Activated T-cell treated with anti-CD3 and anti-CD28 coated beads, Interleukin-2, amount 50 U/mL, for 48 hours (primary cell): ENCODE data around the gene MCOLN1.
A peak's percentile ranks its signal among the peaks of the same experiment; 100 is the strongest.
"Not testable (repeated sequence)": the region's sequence is repeated elsewhere in the genome, so short reads cannot be mapped to it uniquely, and the experiment has no call there.

Source experiments
- DNase-seq, 2 experiments: peaks; one replicate each; pipeline ENCODE4 v3.0.0-alpha.2; 2020

Gene MCOLN1

DNA sequence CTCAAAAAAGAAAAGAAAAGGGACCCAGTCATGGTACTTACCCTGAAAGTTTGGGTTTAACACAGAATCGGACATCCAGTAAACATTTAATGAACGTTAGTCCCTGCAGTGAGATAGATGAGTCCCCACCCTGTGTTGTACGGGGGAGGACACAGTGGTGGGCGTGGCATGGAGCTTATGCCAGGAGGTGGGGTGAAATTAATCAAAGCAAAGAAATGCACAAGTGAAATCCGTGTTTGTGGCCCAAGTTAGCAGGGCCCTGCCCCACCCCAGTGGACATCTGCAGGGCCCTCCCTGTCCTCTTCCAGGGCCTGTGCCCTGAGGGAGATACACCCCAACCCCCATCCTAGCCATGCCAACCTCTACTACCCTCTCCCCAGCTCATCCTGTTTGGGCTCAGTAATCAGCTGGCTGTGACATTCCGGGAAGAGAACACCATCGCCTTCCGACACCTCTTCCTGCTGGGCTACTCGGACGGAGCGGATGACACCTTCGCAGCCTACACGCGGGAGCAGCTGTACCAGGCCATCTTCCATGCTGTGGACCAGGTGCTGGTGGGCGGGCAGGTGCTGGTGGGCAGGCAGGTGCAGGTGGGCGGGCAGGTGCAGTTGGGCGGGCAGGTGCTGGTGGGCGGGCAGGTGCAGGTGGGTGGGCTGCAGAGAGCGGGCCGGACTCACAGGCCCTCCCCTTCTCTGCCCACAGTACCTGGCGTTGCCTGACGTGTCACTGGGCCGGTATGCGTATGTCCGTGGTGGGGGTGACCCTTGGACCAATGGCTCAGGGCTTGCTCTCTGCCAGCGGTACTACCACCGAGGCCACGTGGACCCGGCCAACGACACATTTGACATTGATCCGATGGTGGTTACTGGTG, 3.9 kb downstream of the MCOLN1 start:
- DNase-seq: no peak

GRCh38 chr19:7527516-7528191, 5.2 kb downstream of the MCOLN1 start:
- DNase-seq: no peak

DNA sequence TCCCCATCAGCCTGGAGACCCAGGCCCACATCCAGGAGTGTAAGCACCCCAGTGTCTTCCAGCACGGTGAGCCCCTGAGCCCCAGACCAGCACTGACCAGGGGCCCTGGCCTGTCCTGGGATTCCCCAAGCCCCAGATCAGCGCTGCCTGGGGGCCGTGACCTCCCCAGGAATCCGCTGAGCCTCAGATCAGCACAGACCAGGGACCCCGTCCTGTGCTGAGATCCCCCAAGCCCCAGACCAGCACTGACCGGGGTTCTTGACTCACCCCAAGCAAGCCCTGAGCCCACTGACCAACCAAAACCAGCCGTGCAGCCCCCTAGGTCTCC, 5.7 kb downstream of the MCOLN1 start:
- no peak for DNase-seq

DNA sequence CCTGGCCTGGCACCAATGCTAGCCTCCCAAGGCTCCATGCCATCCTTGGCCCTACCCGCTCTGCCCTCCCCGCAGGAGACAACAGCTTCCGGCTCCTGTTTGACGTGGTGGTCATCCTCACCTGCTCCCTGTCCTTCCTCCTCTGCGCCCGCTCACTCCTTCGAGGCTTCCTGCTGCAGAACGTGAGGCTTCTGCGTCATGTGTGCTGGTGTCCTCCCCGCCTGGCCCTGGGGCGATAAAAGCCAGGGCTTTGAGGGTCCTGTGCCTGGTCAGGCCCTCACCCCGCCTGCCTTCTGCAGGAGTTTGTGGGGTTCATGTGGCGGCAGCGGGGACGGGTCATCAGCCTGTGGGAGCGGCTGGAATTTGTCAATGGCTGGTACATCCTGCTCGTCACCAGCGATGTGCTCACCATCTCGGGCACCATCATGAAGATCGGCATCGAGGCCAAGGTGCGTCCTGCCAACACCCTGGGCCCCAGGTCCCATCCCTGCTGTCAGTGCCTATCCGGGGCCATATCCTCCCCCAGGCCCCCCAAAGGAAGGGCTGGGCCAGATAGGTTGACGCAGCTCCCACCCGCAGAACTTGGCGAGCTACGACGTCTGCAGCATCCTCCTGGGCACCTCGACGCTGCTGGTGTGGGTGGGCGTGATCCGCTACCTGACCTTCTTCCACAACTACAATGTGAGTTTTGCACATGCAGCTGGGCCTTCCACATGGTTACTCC, 6.3 kb downstream of the MCOLN1 start:
- no peak for DNase-seq

- no peak for DNase-seq
Observed at GRCh38 chr19:7529246-7529600, 6.8 kb downstream of the MCOLN1 start.

DNA sequence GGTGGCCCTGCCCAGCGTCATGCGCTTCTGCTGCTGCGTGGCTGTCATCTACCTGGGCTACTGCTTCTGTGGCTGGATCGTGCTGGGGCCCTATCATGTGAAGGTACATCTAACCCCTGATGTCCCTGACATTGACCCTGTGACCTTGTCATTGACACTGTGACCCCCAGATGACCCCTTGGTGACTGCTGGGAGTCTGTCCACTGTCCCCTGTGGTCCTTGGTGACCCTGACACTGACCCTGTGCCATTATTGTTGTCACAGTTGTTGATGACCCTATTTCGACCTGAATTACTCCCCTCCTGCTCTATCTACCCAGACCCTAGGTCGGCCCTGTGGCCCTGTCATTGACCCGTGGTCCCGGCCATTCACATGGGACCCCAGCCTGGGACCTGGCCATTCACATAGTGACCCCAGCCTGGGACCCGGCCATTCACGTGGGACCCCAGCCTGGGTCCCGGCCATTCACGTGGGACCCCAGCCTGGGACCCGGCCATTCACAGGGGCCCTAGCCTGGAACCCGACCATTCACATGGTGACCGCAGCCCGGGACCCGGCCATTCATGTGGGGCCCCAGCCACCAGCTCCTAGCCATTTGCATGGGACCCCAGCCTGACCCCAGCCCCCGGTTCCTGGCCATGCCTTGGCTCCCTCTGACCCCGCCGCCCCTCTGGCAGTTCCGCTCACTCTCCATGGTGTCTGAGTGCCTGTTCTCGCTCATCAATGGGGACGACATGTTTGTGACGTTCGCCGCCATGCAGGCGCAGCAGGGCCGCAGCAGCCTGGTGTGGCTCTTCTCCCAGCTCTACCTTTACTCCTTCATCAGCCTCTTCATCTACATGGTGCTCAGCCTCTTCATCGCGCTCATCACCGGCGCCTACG, 7.4 kb downstream of the MCOLN1 start:
- no peak for DNase-seq

GRCh38 chr19:7533281-7533885, 11.0 kb downstream of the MCOLN1 start:
- DNase-seq: peak in 1 of 2 experiments; percentile 26

GRCh38 chr19:7533925-7534480, 11.6 kb downstream of the MCOLN1 start:
- DNase-seq: peak; percentile 85 to 87

DNA sequence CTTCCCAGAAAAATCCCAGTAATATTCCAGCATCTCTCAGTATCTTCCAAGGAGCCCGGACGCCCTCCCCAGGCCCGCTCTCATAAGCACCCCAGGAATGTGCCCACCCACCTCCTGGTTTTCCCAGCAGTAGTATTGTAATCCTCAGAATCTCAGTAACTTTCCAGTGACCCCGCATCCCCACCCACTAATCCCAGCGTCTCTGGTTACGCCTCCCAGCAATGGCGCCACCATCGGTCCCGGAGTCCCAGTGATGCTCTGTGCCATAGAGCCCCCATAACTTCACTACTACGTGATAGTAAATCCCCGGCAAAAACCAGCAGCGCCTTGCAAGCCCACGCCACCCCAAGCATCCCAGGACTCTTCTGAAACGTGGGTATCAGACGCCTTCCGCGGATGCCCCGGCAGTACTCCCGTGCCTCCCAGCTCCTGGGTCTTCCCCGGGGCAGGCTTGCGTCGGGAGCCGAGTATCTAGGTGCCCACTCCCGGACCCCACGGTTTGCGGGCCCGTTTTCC, 12.2 kb downstream of the MCOLN1 start:
- DNase-seq: no peak

- peak; percentile 94 to 97 for DNase-seq
Observed at GRCh38 chr19:7535047-7535997, 12.9 kb downstream of the MCOLN1 start, which contains the start of gene PNPLA6. PNPLA6 (plus strand) TSS chr19:7535717; CDS start chr19:7535789, 72 bp downstream.

GRCh38 chr19:7535998-7536695, 13.7 kb downstream of the MCOLN1 start:
- no peak for DNase-seq

DNA sequence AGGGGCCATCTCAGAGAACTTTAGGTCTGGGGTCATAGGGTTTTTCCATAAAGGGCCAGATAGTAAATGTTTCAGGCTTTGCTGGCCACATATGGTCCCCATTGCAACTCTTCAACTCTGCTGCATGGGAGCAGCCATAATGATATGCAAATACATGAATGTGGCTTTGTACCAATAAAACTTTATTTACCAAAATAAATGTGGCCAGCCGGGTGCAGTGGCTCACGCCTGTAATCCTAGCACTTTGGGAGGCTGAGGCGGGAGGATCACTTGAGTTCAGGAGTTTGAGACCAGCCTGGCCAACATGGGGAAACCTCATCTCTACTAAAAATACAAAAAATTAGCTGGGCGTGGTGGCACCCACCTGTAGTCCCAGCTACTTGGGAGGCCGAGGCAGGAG, 16.6 kb downstream of the MCOLN1 start:
- DNase-seq: not testable (repeated sequence)

DNA sequence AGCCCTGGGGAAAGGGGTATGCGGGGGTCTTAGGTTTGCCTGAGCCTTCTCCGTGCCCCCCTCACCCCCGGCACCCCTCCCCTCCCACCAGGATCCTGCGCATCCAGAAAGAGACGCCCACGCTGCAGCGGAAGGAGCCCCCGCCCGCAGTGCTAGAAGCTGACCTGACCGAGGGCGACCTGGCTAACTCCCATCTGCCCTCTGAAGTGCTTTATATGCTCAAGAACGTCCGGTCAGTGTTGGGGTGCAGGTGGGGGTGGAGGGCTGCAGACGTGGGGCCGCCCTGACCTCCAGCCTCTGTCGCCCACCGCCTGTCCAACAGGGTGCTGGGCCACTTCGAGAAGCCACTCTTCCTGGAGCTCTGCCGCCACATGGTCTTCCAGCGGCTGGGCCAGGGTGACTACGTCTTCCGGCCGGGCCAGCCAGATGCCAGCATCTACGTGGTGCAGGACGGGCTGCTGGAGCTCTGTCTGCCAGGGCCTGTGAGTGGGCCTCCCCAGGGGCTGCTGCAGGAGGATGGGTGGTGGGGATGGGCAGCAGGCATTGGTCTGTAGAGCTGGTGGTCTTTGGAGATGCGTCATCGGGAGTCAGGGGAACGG, 17.5 kb downstream of the MCOLN1 start:
- no peak for DNase-seq

DNA sequence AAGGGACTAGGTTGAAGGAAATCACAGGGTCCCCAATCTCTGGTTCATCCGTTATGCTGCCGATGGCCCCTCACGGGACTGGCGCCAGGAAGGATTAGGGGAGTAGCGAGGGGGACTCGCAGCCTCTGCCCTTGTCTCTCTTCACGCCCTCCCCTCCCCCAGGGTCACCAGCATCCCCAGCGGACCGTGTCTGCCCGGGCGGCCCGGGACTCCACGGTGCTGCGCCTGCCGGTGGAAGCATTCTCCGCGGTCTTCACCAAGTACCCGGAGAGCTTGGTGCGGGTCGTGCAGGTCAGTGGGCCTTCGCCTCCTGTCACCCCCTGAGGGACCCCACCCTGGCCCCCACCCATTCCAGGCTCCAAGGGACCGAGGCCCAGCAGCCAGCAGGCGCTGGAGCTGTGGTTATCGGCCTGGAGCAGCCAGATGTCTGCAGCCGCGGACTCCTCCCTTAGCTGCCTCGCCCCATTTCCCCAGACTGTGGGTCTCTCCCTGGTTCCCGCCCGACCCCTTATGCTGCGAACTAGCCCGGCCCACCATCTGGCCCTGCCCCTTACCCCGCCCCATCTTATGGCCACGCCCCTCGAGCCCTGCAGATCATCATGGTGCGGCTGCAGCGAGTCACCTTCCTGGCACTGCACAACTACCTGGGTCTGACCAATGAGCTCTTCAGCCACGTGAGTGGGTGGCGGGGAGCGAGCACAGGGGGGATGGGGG, 18.5 kb downstream of the MCOLN1 start:
- DNase-seq: peak; percentile 69 to 75

DNA sequence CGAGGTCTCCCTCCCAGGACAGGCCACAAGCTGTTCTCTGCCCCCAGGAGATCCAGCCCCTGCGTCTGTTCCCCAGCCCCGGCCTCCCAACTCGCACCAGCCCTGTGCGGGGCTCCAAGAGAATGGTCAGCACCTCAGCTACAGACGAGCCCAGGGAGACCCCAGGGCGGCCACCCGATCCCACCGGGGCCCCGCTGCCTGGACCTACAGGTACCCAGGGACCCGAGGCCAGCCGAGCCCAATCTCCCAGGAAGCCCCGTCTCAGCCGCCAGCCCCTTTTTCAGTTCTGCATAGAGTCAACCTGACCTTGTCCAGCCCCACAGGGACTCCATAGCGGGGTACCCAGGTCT, 19.0 kb downstream of the MCOLN1 start:
- DNase-seq: no peak

GRCh38 chr19:7541828-7542443, 19.5 kb downstream of the MCOLN1 start:
- DNase-seq: no peak

GRCh38 chr19:7542556-7543348, 20.3 kb downstream of the MCOLN1 start:
- DNase-seq: no peak
